ENCODE measurements around the gene CERS6. TPM values are rescaled to one million over a fixed set of nuclear protein-coding genes. Genes with fewer than 3 reads are reported as not detected.

The CERS6 gene
- total RNA-seq, 1 donor from 2014 or later, result 21.8 TPM

DNA sequence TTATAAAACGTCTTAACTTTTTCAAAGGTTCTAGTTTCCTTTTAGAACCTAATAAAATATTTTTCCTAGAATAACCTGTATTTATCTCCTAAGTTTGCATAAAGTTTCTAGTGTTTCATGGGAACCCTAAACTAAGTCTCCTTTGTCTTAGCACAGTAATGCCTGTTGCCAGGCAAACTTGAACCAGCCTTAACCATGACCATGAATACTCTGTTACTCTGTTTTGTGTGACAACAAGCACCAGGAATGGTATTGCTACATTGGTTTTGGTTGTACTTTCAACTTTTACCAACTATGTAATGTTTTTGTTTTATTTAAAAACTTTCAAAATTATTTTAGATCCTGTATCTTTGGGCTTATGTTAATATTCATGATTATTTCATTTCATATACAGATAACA, 137.6 kb downstream of the CERS6 start:
- intact Hi-C loops (cut with DNase I), result no loop called here
- Histone ChIP-seq H3K27me3 (ENCODE audit: low read depth) (no peaks in the 10 kb centered on the region), H3K4me1 (no peaks in the 10 kb centered on the region), H3K36me3 (no peaks in the 10 kb centered on the region), H3K9me3 (no peaks in the 10 kb centered on the region), H3K4me3 (no peak overlapping the region), H3K27ac (no peak overlapping the region)
- DNase-seq (no peak), ATAC-seq (no peak)
- TF ChIP-seq CTCF (IDR thresholded peaks at IDR 0.05), result no peak

GRCh38 chr2:168594778-168595177, 138.7 kb downstream of the CERS6 start:
- Histone ChIP-seq H3K36me3 (no peaks in the 10 kb centered on the region), H3K27me3 (ENCODE audit: low read depth) (no peaks in the 10 kb centered on the region), H3K4me1 (no peaks in the 10 kb centered on the region), H3K9me3 (no peaks in the 10 kb centered on the region), H3K4me3 (no peak overlapping the region), H3K27ac (no peak overlapping the region)
- DNase-seq (no peak), ATAC-seq (no peak)
- no peak for TF ChIP-seq CTCF (IDR thresholded peaks at IDR 0.05)
- intact Hi-C loops (cut with DNase I), result no loop called here

- Histone ChIP-seq H3K4me1 (no peaks in the 10 kb centered on the region), H3K27ac (no peak overlapping the region), H3K9me3 (no peaks in the 10 kb centered on the region), H3K4me3 (no peak overlapping the region), H3K27me3 (ENCODE audit: low read depth) (no peaks in the 10 kb centered on the region), H3K36me3 (no peaks in the 10 kb centered on the region)
- DNase-seq (no peak), ATAC-seq (no peak)
- intact Hi-C loops (cut with DNase I), result no loop called here
- TF ChIP-seq CTCF (IDR thresholded peaks at IDR 0.05), result no peak
These were observed 141.0 kb downstream of the CERS6 start for GRCh38 chr2:168596881-168597655.

DNA sequence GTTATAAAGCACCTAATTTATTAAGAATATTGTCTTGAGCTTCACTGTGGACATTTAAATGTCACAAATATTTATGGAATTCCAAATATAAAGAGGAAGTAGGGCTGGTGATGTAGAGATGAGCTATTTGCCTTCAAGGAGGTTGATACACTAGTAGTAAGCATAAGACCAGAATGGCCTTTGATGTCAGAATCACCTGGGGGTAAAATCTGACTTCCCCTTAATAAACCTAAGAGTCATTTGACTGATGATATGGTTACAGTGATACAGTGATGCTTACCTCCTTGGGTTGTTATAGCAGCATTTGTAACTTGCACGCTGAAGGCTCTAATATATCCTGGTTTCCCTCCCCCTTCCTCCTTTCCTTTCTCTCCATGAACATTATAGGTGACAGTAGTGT, 143.7 kb downstream of the CERS6 start:
- H3K9me3 ChIP-seq, result peaks cover under 1% of the 10 kb centered on the region
- no peaks in the 10 kb centered on the region for H3K27me3 ChIP-seq (ENCODE audit: low read depth)
- H3K27ac ChIP-seq, result no peak overlapping the region
- intact Hi-C loops (cut with DNase I), result no loop called here
- no peak overlapping the region for H3K4me3 ChIP-seq
- no peaks in the 10 kb centered on the region for H3K4me1 ChIP-seq
- TF ChIP-seq CTCF (IDR thresholded peaks at IDR 0.05), result no peak
- ATAC-seq (no peak), DNase-seq (no peak)
- no peaks in the 10 kb centered on the region for H3K36me3 ChIP-seq

DNA sequence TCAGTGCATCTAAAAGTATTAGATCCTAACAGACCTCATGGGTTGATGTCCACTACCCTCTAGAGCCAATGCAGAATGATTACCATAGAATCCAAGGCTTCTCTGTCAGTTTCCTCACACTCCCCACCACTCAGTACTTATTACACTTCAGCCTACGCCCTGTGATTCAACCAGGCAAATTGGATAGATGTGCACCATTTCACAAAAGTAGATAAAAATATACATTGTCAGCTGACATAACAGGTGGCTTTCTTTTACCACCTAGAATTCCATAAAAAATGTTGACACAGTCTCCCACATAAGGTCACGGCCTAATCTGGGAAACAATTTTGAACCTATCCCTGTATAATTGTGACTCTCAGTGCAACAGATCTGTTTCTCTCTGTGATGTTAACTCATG, 144.9 kb downstream of the CERS6 start:
- H3K36me3 ChIP-seq, result no peaks in the 10 kb centered on the region
- H3K9me3 ChIP-seq, result peaks cover 12% of the 10 kb centered on the region
- no peaks in the 10 kb centered on the region for H3K27me3 ChIP-seq (ENCODE audit: low read depth)
- intact Hi-C loops (cut with DNase I), result no loop called here
- no peak overlapping the region for H3K4me3 ChIP-seq
- no peak overlapping the region for H3K27ac ChIP-seq
- no peaks in the 10 kb centered on the region for H3K4me1 ChIP-seq
- DNase-seq (no peak), ATAC-seq (no peak)
- no peak for TF ChIP-seq CTCF (IDR thresholded peaks at IDR 0.05)
